ENCODE measurements around the gene POLE. TPM values are rescaled to one million over a fixed set of nuclear protein-coding genes. Genes with fewer than 3 reads are reported as not detected.

POLE gene
- total and polyA plus RNA-seq, 9 of the 15 experiments (the other 6 are each of a cell fraction or from before 2014, with no cell fraction given), result 2.4 to 154 (median 49.6) TPM

GRCh38 chr12:132695431-132695830, 8.3 kb upstream of the POLE start (continued):
- no peak for TF ChIP-seq SIN3B (IDR thresholded peaks at IDR 0.05; ENCODE audit: low read depth)
- TF ChIP-seq, protein P1, sequence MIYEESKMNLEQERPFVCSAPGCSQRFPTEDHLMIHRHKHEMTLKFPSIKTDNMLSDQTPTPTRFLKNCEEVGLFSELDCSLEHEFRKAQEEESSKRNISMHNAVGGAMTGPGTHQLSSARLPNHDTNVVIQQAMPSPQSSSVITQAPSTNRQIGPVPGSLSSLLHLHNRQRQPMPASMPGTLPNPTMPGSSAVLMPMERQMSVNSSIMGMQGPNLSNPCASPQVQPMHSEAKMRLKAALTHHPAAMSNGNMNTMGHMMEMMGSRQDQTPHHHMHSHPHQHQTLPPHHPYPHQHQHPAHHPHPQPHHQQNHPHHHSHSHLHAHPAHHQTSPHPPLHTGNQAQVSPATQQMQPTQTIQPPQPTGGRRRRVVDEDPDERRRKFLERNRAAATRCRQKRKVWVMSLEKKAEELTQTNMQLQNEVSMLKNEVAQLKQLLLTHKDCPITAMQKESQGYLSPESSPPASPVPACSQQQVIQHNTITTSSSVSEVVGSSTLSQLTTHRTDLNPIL (CRISPR knock-in tag; IDR thresholded peaks at IDR 0.05), result no peak
- no peak for TF ChIP-seq NR2C1 (IDR thresholded peaks at IDR 0.05)
- TF ChIP-seq NR2C1 (tag; IDR thresholded peaks at IDR 0.05), result no peak
- no peak for TF ChIP-seq CHD7 (IDR thresholded peaks at IDR 0.05; ENCODE audit: low read depth, low read length)
- no peak for TF ChIP-seq ZFP30 (CRISPR knock-in tag; IDR thresholded peaks at IDR 0.05; ENCODE audit: borderline replicate concordance)
- TF ChIP-seq, protein P2, sequence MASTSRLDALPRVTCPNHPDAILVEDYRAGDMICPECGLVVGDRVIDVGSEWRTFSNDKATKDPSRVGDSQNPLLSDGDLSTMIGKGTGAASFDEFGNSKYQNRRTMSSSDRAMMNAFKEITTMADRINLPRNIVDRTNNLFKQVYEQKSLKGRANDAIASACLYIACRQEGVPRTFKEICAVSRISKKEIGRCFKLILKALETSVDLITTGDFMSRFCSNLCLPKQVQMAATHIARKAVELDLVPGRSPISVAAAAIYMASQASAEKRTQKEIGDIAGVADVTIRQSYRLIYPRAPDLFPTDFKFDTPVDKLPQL (IDR thresholded peaks at IDR 0.05; ENCODE audit: extremely low read depth, insufficient read length), result no peak
- no peak for TF ChIP-seq NONO (IDR thresholded peaks at IDR 0.05; ENCODE audit: low read depth in 2 of 2, low read length in 1 of 2)
- no peak for TF ChIP-seq ARID2 (IDR thresholded peaks at IDR 0.05)
- no peak for TF ChIP-seq ZNF785 (CRISPR knock-in tag; IDR thresholded peaks at IDR 0.05)
